Thoracic aorta (tissue), 2 donors: ENCODE data around the gene CDH23. TPM values are rescaled to one million over a fixed set of nuclear protein-coding genes. Genes with fewer than 3 reads are reported as not detected.

ENCODE experiments used
- ATAC-seq: fragments of 150-250 bp; one replicate; pipeline ENCODE4 v1.8.0; 2017; ENCODE audit warnings: low read depth; ENCODE audit not compliant: insufficient number of reproducible peaks, low FRiP score
- DNase-seq: peaks from one replicate; pipeline ENCODE4 v3.0.0-alpha.2; 2020; ENCODE audit warnings: low spot score
- H3K27ac ChIP-seq, 2 donors: fragments of 200-600 bp; sonication (generic); 1 replicate in 1 of 2; 2 replicates in 1 of 2; pipeline ENCODE4 v1.5.1; 2016; ENCODE audit warnings: mild to moderate bottlenecking in 2 of 2, moderate library complexity in 2 of 2
- H3K27me3 ChIP-seq: fragments of 200-600 bp; sonication (generic); replicated peaks from 2 replicates; pipeline ENCODE4 v1.6.0; 2016; ENCODE audit warnings: mild to moderate bottlenecking; ENCODE audit not compliant: insufficient read depth
- H3K36me3 ChIP-seq: fragments of 200-600 bp; sonication (generic); one replicate; pipeline ENCODE4 v1.5.1; 2016
- H3K4me1 ChIP-seq, 2 donors: fragments of 200-600 bp; sonication (generic); 1 replicate in 1 of 2; 2 replicates in 1 of 2; pipeline versions ENCODE4 v1.5.1 to v1.6.0; 2016; ENCODE audit warnings: low read depth in 2 of 2, mild to moderate bottlenecking in 1 of 2; ENCODE audit not compliant: control insufficient read depth in 1 of 2
- H3K4me3 ChIP-seq: fragments of 200-600 bp; sonication (generic); 2 replicates; pipeline ENCODE4 v1.5.1; 2016; ENCODE audit warnings: mild to moderate bottlenecking
- H3K9me3 ChIP-seq: fragments of 200-600 bp; sonication (generic); 2 replicates; pipeline ENCODE4 v1.5.1; 2016
- total RNA-seq, 2 donors: library from RNA; depleted of rRNA; stranded (reverse); fragments of >200 nt; gene quantifications; one replicate each; pipeline versions ENCODE4 v1.1.0 to v1.2.3, GENCODE V29; 2016
- TF ChIP-seq, protein P1 (sequence below): fragments of 200-600 bp; sonication (generic); IDR thresholded peaks from one replicate; pipeline ENCODE4 v1.5.1; 2019; ENCODE audit warnings: antibody characterized with exemption

CDH23 gene
- total RNA-seq, 2 donors from 2014 or later = 10.6 to 10.8 TPM

DNA sequence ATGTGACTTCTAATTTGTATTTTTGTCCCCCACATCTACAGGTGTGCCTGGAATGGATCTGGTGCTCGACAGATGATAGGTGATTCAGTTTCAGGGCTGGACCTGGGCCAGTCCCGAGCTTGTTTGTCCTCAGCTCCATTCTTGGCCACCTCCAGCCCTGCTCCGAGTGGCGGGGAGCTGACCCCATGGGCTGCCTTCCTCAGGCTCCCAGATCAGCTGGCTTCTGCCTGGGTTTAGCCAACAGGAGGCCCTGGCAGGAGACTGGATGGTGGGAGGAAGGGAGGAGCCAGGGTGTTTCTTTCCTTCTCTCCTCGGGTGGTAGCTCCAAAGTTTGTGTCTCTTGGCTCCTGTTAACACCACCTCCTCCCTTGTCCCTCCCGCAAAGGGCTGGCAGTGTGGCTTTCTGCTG lies 75.2 kb downstream of the CDH23 start:
- TF ChIP-seq, protein P1, sequence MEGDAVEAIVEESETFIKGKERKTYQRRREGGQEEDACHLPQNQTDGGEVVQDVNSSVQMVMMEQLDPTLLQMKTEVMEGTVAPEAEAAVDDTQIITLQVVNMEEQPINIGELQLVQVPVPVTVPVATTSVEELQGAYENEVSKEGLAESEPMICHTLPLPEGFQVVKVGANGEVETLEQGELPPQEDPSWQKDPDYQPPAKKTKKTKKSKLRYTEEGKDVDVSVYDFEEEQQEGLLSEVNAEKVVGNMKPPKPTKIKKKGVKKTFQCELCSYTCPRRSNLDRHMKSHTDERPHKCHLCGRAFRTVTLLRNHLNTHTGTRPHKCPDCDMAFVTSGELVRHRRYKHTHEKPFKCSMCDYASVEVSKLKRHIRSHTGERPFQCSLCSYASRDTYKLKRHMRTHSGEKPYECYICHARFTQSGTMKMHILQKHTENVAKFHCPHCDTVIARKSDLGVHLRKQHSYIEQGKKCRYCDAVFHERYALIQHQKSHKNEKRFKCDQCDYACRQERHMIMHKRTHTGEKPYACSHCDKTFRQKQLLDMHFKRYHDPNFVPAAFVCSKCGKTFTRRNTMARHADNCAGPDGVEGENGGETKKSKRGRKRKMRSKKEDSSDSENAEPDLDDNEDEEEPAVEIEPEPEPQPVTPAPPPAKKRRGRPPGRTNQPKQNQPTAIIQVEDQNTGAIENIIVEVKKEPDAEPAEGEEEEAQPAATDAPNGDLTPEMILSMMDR = no peak
- ATAC-seq = no peak
- Histone ChIP-seq H3K4me3 (no peak overlapping the region), H3K27me3 (no peaks in the 10 kb centered on the region), H3K27ac (no peak overlapping the region), H3K9me3 (no peaks in the 10 kb centered on the region), H3K36me3 (no peaks in the 10 kb centered on the region), H3K4me1 (peaks cover 2 to 25% of the 10 kb centered on the region in 2 donors)
- DNase-seq = no peak

DNA sequence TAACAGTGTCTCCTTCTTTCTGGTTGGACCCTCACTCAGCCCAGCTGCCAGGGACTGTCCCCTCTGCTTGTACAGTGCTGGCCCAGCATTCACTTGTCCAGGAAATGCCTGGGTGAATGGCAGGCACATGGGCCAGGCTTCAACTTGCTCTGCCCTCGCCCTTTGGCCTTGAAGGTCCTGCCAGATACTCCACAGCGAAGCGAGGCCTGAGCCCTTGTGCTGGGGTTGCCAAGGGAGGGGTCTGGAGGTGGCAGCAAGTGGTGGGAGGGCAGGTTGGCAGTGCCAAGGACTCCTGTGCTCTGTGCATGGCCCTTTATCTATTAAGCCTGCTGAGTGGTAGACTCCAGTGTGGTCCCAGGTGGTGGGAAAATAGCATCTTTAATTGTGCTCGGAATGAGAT lies 75.7 kb downstream of the CDH23 start:
- Histone ChIP-seq H3K4me3 (no peak overlapping the region), H3K4me1 (peaks cover 3 to 30% of the 10 kb centered on the region in 2 donors), H3K27me3 (no peaks in the 10 kb centered on the region), H3K27ac (no peak overlapping the region), H3K36me3 (no peaks in the 10 kb centered on the region), H3K9me3 (no peaks in the 10 kb centered on the region)
- DNase-seq (no peak), ATAC-seq (no peak)
- TF ChIP-seq, protein P1 = no peak

DNA sequence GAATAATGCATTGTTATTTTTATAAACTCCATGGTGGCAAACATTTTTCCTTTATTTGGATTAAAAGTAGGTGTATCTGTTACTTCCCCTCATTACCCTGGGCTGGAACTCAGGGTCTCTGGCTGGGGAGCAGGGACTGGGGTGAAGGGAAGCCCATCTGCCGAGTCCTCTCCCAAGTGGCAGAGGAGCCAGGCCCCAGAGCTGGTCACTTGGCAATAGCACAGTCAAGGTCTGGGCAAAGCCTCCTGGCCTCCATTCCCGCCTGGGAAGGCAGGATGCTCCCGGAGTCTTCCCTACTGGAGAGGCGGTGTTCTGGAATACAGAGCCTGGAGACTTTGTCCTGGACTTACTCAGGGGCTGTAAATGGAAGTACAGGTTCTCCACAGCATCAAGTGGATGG lies 76.2 kb downstream of the CDH23 start:
- H3K4me1 ChIP-seq = peaks cover 3 to 30% of the 10 kb centered on the region in 2 donors
- ATAC-seq = no peak
- TF ChIP-seq, protein P1 = no peak

DNA sequence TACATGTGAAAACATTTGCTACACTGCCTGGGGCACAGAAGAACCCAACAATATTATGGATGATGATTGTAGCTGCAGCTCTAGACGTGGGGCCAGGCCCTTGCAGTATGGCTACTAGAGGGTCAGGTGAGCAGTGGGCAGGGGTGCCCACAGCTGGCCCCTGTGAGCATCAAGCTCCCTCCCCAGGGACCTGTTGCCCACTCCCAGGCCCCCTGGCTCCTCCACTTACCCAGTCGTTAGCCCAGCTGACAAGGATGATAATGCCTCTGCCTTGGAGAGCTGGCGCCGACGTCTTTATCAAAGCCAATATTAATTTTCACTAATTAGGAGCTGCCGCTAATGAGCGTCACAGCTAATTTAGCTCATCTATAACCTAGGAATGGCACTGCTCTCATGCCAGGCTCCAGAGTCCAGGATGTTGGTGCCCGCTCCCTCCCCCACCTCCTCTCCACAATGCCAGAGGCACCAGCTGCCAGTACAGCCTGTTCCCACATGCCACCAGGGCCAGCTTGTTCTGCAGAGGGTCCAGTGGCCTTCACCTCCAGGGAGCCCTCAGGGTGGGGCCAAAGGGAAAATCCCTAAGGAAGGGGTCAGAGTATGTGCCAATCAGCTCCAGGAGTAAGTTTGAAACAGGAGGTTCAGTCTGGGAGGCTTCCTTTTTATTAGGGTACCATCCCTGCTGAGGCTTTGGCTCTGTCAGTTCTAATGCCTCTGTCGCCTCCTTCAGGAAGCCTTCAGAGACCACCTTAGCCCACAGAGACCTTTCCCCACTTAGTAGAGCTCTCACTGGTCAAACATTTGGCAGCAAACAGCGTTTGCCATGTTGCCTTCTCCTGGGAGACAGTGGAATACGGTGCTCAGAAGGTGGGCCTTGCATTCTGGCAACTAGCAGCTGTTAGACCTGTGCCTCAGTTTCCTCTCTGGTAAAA lies 77.2 kb downstream of the CDH23 start:
- TF ChIP-seq, protein P1 = no peak
- peaks cover 3 to 30% of the 10 kb centered on the region in 2 donors for H3K4me1 ChIP-seq
- no peak overlapping the region for H3K4me3 ChIP-seq
- DNase-seq = no peak
- no peaks in the 10 kb centered on the region for H3K36me3 ChIP-seq
- H3K27ac ChIP-seq = no peak overlapping the region
- H3K27me3 ChIP-seq = no peaks in the 10 kb centered on the region
- ATAC-seq = no peak
- no peaks in the 10 kb centered on the region for H3K9me3 ChIP-seq

More for the DNA sequence above, 76.2 kb downstream of the CDH23 start:
- H3K9me3 ChIP-seq = no peaks in the 10 kb centered on the region
- H3K27me3 ChIP-seq = no peaks in the 10 kb centered on the region
- no peaks in the 10 kb centered on the region for H3K36me3 ChIP-seq
- DNase-seq = no peak
- H3K4me3 ChIP-seq = no peak overlapping the region
- no peak overlapping the region for H3K27ac ChIP-seq

DNA sequence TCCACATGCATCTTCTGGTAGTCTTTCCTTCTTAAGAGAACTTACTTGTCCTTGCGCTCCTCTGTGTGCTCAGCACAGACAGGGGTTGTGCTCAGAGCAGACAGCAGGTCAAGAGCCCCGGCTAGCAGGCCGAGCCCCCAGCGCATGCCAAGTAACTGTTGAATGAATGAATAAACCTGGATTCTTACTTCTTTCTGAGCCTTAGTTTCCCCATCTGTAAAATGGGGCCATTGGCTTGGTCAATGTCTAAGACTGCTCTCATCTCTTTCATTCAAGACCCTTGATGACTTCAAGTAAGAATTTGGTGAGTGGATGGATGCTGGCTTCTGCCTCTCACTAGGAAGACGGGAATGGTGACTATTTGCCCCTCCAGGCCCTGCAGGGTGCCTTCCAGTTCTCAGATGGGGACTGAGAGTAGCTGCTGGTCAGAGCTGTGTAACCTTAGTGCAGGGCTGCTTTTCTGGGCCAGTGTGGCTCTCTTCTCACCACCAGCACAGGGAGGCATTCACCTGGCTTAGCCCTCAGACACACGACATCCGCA lies 78.1 kb downstream of the CDH23 start:
- H3K4me3 ChIP-seq = no peak overlapping the region
- no peaks in the 10 kb centered on the region for H3K36me3 ChIP-seq
- H3K27ac ChIP-seq = no peak overlapping the region
- DNase-seq (no peak), ATAC-seq (no peak)
- H3K27me3 ChIP-seq = no peaks in the 10 kb centered on the region
- H3K9me3 ChIP-seq = no peaks in the 10 kb centered on the region
- peaks cover 3 to 30% of the 10 kb centered on the region in 2 donors for H3K4me1 ChIP-seq
- TF ChIP-seq, protein P1 = no peak
